ENCODE data around the gene CFB. TPM values are rescaled to one million over a fixed set of nuclear protein-coding genes. Genes with fewer than 3 reads are reported as not detected.

Gene CFB
- total and polyA plus RNA-seq, 2 of the 13 experiments (the other 11 are each of a cell fraction or from before 2014, with no cell fraction given): 171 to 513 TPM

GRCh38 chr6:31952140-31952805, 6.4 kb downstream of the CFB start (continued):
- TF ChIP-seq MXD4 (CRISPR knock-in tag; IDR thresholded peaks at IDR 0.05) (no peak), NFIC (IDR thresholded peaks at IDR 0.05; ENCODE audit: low read length) (peak; percentile 34; the same call in 1 of the 2 replicates), ZNF749 (CRISPR knock-in tag; IDR thresholded peaks at IDR 0.05; ENCODE audit: borderline replicate concordance) (no peak), HMGXB4 (CRISPR knock-in tag; IDR thresholded peaks at IDR 0.05; ENCODE audit: borderline replicate concordance in 1 of 2, low read depth in 1 of 2) (peak in 1 of 2 experiments; percentile 49; a peak in 2 of 4 replicates), ZSCAN5A (CRISPR knock-in tag; IDR thresholded peaks at IDR 0.05; ENCODE audit: borderline replicate concordance) (no peak), ATAD3A (CRISPR knock-in tag; IDR thresholded peaks at IDR 0.05) (no peak), HES4 (CRISPR knock-in tag; IDR thresholded peaks at IDR 0.05; ENCODE audit: borderline replicate concordance) (no peak), ZNF513 (CRISPR knock-in tag; conservative IDR thresholded peaks at IDR 0.05) (no peak), KMT2A (CRISPR knock-in tag; IDR thresholded peaks at IDR 0.05) (no peak), TCF12 (IDR thresholded peaks at IDR 0.05) (no peak), TCF12 (CRISPR knock-in tag; IDR thresholded peaks at IDR 0.05) (no peak), PCBP2 (optimal IDR thresholded peaks at IDR 0.05; ENCODE audit: low read depth, low read length, poor library complexity, severe bottlenecking) (no peak), SOX13 (IDR thresholded peaks at IDR 0.05) (no peak), SOX13 (CRISPR knock-in tag; conservative IDR thresholded peaks at IDR 0.05 in 1 of 2, IDR thresholded peaks at IDR 0.05 in 1 of 2) (no peak; a peak in 1 of 4 replicates), ELF3 (CRISPR knock-in tag; IDR thresholded peaks at IDR 0.05) (peak; percentile 37; the same call in 1 of the 2 replicates), PHF5A (CRISPR knock-in tag; IDR thresholded peaks at IDR 0.05; ENCODE audit: low read depth, unreplicated experiment) (no peak), ZSCAN30 (CRISPR knock-in tag; IDR thresholded peaks at IDR 0.05) (no peak), PHF20 (CRISPR knock-in tag; IDR thresholded peaks at IDR 0.05) (no peak), ZNF773 (CRISPR knock-in tag; IDR thresholded peaks at IDR 0.05; ENCODE audit: borderline replicate concordance) (no peak), YEATS4 (CRISPR knock-in tag; IDR thresholded peaks at IDR 0.05; ENCODE audit: borderline replicate concordance) (no peak), AGO2 (optimal IDR thresholded peaks at IDR 0.05; ENCODE audit: low read depth, low read length) (no peak), ZSCAN12 (CRISPR knock-in tag; IDR thresholded peaks at IDR 0.05) (no peak), NFE2L2 (IDR thresholded peaks at IDR 0.05; ENCODE audit: low read length) (no peak), RBFOX2 (IDR thresholded peaks at IDR 0.05; ENCODE audit: low read depth, low read length) (peak; percentile 60), ZNF598 (CRISPR knock-in tag; IDR thresholded peaks at IDR 0.05; ENCODE audit: borderline replicate concordance) (no peak)
